Adipocyte (in vitro differentiated cells): ENCODE measurements around the gene GPX5.
A peak's percentile ranks its signal among the peaks of the same experiment; 100 is the strongest.
"Not testable (repeated sequence)": the region's sequence is repeated elsewhere in the genome, so short reads cannot be mapped to it uniquely, and the experiment has no call there.

ENCODE experiments used
- DNase-seq: peaks from one replicate; pipeline ENCODE4 v3.0.0-alpha.2; 2015; ENCODE audit warnings: low read depth
- H3K27me3 ChIP-seq: replicated peaks from 2 replicates; pipeline ENCODE4 v1.7.0; 2013; ENCODE audit warnings: mild to moderate bottlenecking, low read length, moderate library complexity; ENCODE audit not compliant: control insufficient read depth, insufficient read depth
- H3K36me3 ChIP-seq: 2 replicates; pipeline ENCODE4 v1.7.0; 2013; ENCODE audit warnings: low read length, mild to moderate bottlenecking, moderate library complexity; ENCODE audit not compliant: control insufficient read depth, insufficient read depth, severe bottlenecking
- H3K4me1 ChIP-seq: 2 replicates; pipeline ENCODE4 v1.7.0; 2013; ENCODE audit warnings: mild to moderate bottlenecking, low read length, moderate library complexity; ENCODE audit not compliant: control insufficient read depth, insufficient read depth
- H3K4me3 ChIP-seq: 2 replicates; pipeline ENCODE4 v1.7.0; 2013; ENCODE audit warnings: mild to moderate bottlenecking, low read length, moderate library complexity
- H3K9ac ChIP-seq: 2 replicates; pipeline ENCODE4 v1.7.0; 2013; ENCODE audit warnings: mild to moderate bottlenecking, low read length, moderate library complexity
- H3K9me3 ChIP-seq: 2 replicates; pipeline ENCODE4 v1.7.0; 2013; ENCODE audit warnings: mild to moderate bottlenecking, low read length, moderate library complexity; ENCODE audit not compliant: control insufficient read depth

Gene GPX5

GRCh38 chr6:28543651-28544610 is 18.2 kb downstream of the GPX5 start:
- peak overlapping the region; percentile 29 for H3K9ac ChIP-seq
- peak; percentile 44 for DNase-seq
- H3K27me3 ChIP-seq, result no peaks in the 10 kb centered on the region
- H3K4me1 ChIP-seq, result peaks cover 8% of the 10 kb centered on the region
- no peaks in the 10 kb centered on the region for H3K9me3 ChIP-seq
- peak overlapping the region; percentile 63 for H3K4me3 ChIP-seq
- no peaks in the 10 kb centered on the region for H3K36me3 ChIP-seq

GRCh38 chr6:28545955-28546354 is 20.3 kb downstream of the GPX5 start:
- peaks cover 8% of the 10 kb centered on the region for H3K4me1 ChIP-seq
- H3K4me3 ChIP-seq, result no peak overlapping the region
- H3K36me3 ChIP-seq, result no peaks in the 10 kb centered on the region
- H3K9ac ChIP-seq, result no peak overlapping the region
- peaks cover 4% of the 10 kb centered on the region for H3K27me3 ChIP-seq
- DNase-seq, result no peak
- H3K9me3 ChIP-seq, result no peaks in the 10 kb centered on the region

GRCh38 chr6:28547003-28547402 is 21.3 kb downstream of the GPX5 start:
- not testable (repeated sequence) for DNase-seq, H3K36me3 ChIP-seq, H3K9me3 ChIP-seq, H3K4me3 ChIP-seq, H3K4me1 ChIP-seq, H3K9ac ChIP-seq, H3K27me3 ChIP-seq

- Histone ChIP-seq H3K4me1 (no peaks in the 10 kb centered on the region), H3K9me3 (no peaks in the 10 kb centered on the region), H3K36me3 (no peaks in the 10 kb centered on the region), H3K9ac (no peak overlapping the region), H3K27me3 (peaks cover 41% of the 10 kb centered on the region), H3K4me3 (no peak overlapping the region)
- DNase-seq, result no peak
These were observed 26.4 kb downstream of the GPX5 start for GRCh38 chr6:28551891-28552666.

GRCh38 chr6:28553384-28553985 is 27.8 kb downstream of the GPX5 start:
- H3K27me3 ChIP-seq, result peaks cover 41% of the 10 kb centered on the region

GRCh38 chr6:28553986-28554881 is 28.6 kb downstream of the GPX5 start:
- H3K4me3 ChIP-seq, result no peak overlapping the region

More at GRCh38 chr6:28553384-28553985, 27.8 kb downstream of the GPX5 start:
- Histone ChIP-seq H3K9ac (no peak overlapping the region), H3K9me3 (no peaks in the 10 kb centered on the region), H3K36me3 (no peaks in the 10 kb centered on the region), H3K4me1 (no peaks in the 10 kb centered on the region), H3K4me3 (no peak overlapping the region)
- no peak for DNase-seq

GRCh38 chr6:28555136-28555535 is 29.5 kb downstream of the GPX5 start:
- Histone ChIP-seq H3K36me3 (no peaks in the 10 kb centered on the region), H3K4me3 (no peak overlapping the region), H3K4me1 (no peaks in the 10 kb centered on the region), H3K9ac (no peak overlapping the region), H3K27me3 (peaks cover 52% of the 10 kb centered on the region), H3K9me3 (no peaks in the 10 kb centered on the region)
- no peak for DNase-seq

More at GRCh38 chr6:28553986-28554881, 28.6 kb downstream of the GPX5 start:
- Histone ChIP-seq H3K9me3 (no peaks in the 10 kb centered on the region), H3K9ac (no peak overlapping the region), H3K36me3 (no peaks in the 10 kb centered on the region), H3K27me3 (peaks cover 44% of the 10 kb centered on the region), H3K4me1 (no peaks in the 10 kb centered on the region)
- DNase-seq, result no peak

- H3K9me3 ChIP-seq, result no peaks in the 10 kb centered on the region
- no peak for DNase-seq
- no peaks in the 10 kb centered on the region for H3K4me1 ChIP-seq
- H3K4me3 ChIP-seq, result no peak overlapping the region
- H3K27me3 ChIP-seq, result peaks cover 32% of the 10 kb centered on the region
- no peak overlapping the region for H3K9ac ChIP-seq
- H3K36me3 ChIP-seq, result no peaks in the 10 kb centered on the region
These were observed 32.9 kb downstream of the GPX5 start for GRCh38 chr6:28558629-28559028.

GRCh38 chr6:28563430-28564095 is 37.9 kb downstream of the GPX5 start:
- no peak overlapping the region for H3K4me3 ChIP-seq
- no peaks in the 10 kb centered on the region for H3K9me3 ChIP-seq
- DNase-seq, result no peak
- H3K36me3 ChIP-seq, result no peaks in the 10 kb centered on the region
- no peaks in the 10 kb centered on the region for H3K4me1 ChIP-seq
- H3K27me3 ChIP-seq, result peaks cover 14% of the 10 kb centered on the region
- H3K9ac ChIP-seq, result no peak overlapping the region

- no peak overlapping the region for H3K4me3 ChIP-seq
These were observed 40.3 kb downstream of the GPX5 start for GRCh38 chr6:28565823-28566526.

More at GRCh38 chr6:28565823-28566526, 40.3 kb downstream of the GPX5 start:
- no peak for DNase-seq
- no peaks in the 10 kb centered on the region for H3K27me3 ChIP-seq
- H3K9me3 ChIP-seq, result no peaks in the 10 kb centered on the region
- no peaks in the 10 kb centered on the region for H3K36me3 ChIP-seq
- H3K4me1 ChIP-seq, result no peaks in the 10 kb centered on the region
- no peak overlapping the region for H3K9ac ChIP-seq
